ENCODE measurements around the gene NDUFS6.
"Not testable (repeated sequence)": the region's sequence is repeated elsewhere in the genome, so short reads cannot be mapped to it uniquely, and the experiment has no call there.

Gene NDUFS6

GRCh38 chr5:1836176-1836890, 35.1 kb downstream of the NDUFS6 start:
- no peak for DNase-seq

GRCh38 chr5:1836891-1837880, 36.0 kb downstream of the NDUFS6 start:
- DNase-seq: no peak

DNA sequence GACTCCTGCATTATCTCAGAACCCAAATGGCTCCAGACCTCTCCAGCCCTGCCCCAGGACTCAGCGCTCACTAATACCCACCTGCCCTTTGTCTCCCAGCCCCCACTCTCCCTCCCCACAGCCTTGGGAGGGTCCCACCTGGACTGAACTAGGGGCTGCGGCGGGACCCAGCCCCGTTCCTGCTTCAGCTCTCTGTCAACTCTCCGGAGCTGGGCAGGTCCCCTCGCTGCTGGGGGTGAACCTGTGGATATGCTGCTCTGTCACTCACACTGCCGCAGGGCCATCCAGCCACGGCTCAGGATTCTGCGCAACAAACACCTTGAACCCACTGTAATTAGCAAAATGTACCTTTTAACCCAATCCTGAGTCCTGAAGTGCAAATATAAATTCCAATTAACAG, 36.8 kb downstream of the NDUFS6 start:
- no peak for DNase-seq

- no peak for DNase-seq
Measured at GRCh38 chr5:1840071-1840547, 38.9 kb downstream of the NDUFS6 start.

- DNase-seq: no peak
Measured at GRCh38 chr5:1840741-1841521, 39.7 kb downstream of the NDUFS6 start.

DNA sequence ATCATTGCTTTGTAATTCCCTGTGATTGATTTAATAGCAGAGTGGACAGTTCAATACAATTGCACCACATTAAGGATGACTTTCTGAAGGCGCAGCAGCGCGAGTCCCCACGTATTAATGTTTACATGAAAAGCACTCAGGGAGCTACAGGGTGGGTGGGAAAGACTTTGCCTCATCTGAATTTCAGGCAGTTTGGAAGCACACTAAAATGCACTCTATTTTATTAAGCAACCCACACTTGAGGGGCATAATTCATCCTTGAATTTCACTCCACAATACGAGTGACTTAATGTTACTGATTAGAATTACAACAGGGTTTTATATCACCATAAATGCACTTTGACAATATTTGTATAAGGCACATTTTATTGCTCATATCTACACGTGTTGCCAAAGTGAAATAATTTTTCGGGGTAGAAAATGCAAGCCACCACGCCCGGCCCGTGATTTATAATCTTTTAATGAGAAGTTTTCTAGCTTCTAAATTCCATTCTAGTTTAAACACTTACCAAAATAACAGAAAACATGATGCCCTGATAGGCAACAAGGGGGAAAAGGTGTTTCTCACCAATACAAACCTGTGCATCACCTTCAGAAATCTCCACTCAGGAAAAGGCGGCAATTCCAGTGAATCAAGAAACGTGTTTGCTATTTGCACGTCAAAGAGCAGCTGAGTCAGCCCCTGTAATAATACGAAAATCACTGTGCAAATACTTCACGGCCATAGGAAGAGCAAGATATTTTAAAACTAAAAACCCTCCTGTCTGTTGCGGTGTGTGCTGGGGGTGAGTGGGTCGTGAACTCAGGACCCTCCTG, 41.0 kb downstream of the NDUFS6 start:
- DNase-seq: no peak

DNA sequence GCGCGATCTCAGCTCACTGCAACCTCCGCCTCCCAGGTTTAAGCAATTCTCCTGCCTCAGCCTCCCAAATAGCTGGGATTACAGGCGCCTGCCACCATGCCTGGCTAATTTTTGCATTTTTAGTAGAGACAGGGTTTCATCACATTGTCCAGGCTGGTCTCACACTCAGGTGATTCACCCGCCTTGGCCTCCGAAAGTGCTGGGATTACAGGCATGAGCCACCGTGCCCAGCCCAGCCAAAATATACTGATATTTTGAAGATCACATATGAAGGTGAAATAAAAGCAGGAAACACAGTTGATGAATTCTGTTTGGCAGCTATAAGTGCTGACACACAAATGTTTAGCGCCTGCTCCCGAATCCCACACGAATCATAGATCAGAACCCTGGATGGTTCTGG, 42.6 kb downstream of the NDUFS6 start:
- not testable (repeated sequence) for DNase-seq

DNA sequence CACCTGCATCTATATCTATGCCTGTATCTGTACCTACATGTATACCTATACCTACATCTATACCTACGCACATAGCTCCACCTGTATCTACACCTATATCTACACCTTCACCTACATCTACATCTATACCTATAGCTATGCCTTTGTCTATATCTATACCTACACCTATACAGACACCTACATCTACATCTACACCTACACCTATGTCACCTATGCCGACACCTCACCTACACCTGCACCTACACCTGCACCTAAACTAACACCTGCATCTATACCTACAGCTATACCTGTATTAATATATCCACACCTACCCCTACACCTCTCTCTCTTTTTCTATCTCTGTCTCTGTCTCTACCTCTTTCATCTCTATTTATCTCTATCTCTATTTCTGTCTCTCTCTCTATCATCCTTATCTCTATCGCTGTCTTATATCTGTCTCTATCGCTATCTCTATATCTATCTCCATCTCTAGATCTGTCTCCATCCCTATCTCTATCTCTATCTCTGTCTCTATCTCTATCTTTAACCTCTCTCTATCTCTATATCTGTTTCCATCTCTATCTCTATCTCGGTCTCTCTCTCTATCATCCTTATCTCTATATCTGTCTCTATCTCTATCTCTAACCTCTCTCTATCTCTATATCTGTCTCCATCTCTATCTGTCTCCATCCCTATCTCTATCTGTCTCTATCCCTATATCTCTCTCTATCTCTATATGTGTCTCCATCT, 43.7 kb downstream of the NDUFS6 start:
- DNase-seq: no peak

GRCh38 chr5:1845696-1846095, 44.5 kb downstream of the NDUFS6 start:
- DNase-seq: no peak

- no peak for DNase-seq
Measured at GRCh38 chr5:1846583-1846982, 45.4 kb downstream of the NDUFS6 start.

- no peak for DNase-seq
Measured at GRCh38 chr5:1847056-1847455, 45.8 kb downstream of the NDUFS6 start.

GRCh38 chr5:1847611-1848010, 46.4 kb downstream of the NDUFS6 start:
- DNase-seq: no peak

GRCh38 chr5:1850324-1851154, 49.3 kb downstream of the NDUFS6 start:
- no peak for DNase-seq

- no peak for DNase-seq
Measured at GRCh38 chr5:1851290-1851934, 50.2 kb downstream of the NDUFS6 start.

DNA sequence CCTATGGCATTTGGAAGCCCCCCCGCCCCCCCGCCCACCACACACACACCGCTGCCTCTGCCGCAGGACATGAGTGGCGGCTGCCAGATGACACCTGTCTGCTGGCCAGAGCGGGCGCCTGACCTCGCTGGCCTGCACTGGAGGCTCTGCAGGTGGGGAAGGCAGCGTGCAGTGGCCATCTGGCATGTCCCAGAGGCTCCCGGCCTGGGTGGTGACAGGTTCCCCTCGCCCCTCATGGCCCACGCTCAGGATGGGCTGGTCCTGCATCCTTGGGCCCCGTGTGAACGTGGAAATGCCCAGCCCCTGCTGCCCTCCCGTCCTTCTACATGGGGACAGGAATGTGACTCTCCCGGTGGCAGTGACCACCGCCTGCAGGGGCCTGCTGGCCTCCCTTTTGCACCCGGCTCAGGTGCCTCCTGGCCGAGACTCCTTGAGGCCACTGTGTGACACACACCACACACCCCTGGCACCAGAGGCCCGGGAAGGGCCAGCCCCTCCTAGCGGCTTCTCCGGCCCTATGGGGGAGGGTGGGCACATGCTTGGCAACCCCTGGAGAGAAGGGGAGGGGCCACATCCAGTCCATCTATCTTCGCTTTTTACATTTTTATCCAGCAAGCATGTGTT, 51.2 kb downstream of the NDUFS6 start:
- DNase-seq: no peak

DNA sequence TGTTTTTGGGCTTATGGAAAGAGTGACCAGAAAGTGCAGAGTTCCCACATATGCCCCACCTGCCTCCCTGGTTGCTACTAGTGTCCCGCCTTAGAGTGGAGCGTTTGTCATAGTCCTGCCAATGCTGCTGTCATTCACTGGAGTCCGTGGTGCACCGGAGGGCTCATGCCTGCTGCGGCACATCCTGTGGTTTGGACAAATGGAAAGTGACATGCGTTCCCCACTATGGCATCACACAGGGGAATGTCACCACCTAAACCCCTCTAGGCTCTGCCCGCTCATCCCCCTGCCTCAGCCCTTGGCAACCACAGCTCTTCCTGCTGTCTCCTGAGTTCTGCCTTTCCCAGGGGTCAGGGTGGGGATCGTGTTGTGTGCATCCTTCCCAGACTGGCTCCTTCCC, 52.3 kb downstream of the NDUFS6 start:
- no peak for DNase-seq

- no peak for DNase-seq
Measured at GRCh38 chr5:1855075-1855474, 53.9 kb downstream of the NDUFS6 start.

DNA sequence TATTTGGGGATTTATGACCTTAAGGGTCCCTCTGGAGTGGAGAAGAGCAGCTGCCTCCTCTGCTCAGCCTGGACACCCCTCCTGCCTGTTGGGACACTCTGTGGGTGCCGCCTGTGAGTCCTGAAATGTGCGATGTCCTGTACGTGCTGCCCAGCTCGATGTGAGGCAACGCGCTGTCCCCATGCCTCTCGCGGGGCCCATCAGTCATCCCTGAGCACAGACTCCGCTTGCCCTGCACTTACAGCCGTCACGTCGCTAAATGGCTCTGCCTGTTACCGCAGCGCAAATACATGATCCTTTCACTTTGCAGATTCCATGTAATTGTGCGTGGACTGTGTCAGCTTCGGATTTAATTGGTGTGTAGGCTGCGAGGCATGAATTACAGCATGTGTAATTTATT, 54.4 kb downstream of the NDUFS6 start:
- DNase-seq: no peak

DNA sequence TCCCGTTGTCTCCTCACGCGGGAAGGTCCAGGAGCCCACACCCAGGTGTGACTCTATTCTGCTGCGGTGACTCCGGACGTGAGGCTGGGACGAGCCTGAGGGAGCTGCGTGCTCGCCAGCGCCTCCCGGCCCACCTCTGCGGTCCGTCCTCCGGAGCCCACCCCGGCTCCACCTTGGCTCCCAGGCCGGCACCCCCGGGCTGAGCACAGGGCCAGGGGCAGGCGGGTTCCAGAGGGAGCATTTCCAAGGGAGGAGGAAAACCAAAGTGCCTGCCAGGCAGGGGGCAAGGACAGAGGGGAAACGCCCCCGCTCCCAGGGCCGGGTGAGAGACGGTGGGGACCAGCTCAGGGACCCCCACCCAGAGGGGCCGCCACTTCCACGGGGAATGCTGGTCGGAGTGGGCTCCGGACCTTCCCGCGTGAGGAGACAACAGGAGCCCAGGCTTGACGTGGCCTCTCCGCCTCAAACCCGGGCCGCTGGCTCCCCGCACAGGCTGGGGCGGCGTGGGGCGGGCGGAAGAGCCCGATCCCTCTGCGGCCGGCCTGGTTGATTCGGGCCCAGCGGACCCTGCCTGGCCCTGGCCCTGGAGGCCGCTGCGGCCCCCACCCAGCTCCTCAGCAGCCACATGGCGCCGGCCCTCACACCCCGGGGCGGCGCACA, 55.5 kb downstream of the NDUFS6 start:
- no peak for DNase-seq
